Suppressor macrophage (primary cell): Measurements from ENCODE around the gene MAOB.
"Not testable (repeated sequence)": the region's sequence is repeated elsewhere in the genome, so short reads cannot be mapped to it uniquely, and the experiment has no call there.

ENCODE experiments used
- DNase-seq, 4 experiments: peaks; one replicate each; pipeline ENCODE4 v3.0.0-alpha.2; 2020 to 2022

Gene MAOB

GRCh38 chrX:43750248-43750676, 132.0 kb downstream of the MAOB start:
- peak; percentile 75 to 91 (median 84) for DNase-seq

- no peak for DNase-seq
These were observed 134.8 kb downstream of the MAOB start for GRCh38 chrX:43747476-43747875.

GRCh38 chrX:43745938-43746721, 136.1 kb downstream of the MAOB start:
- no peak for DNase-seq

- DNase-seq, result no peak
These were observed 138.0 kb downstream of the MAOB start for GRCh38 chrX:43744284-43744683.

- DNase-seq, result peak in 3 of 4 experiments; percentile 20 to 39 (median 30)
These were observed 139.0 kb downstream of the MAOB start for GRCh38 chrX:43743100-43743822.

- DNase-seq, result peak; percentile 45 to 76 (median 60)
These were observed 140.2 kb downstream of the MAOB start for GRCh38 chrX:43741843-43742573.

- no peak for DNase-seq
These were observed 146.3 kb downstream of the MAOB start for GRCh38 chrX:43735957-43736356.

- DNase-seq, result no peak
These were observed 146.7 kb downstream of the MAOB start for GRCh38 chrX:43735534-43735933.

GRCh38 chrX:43734444-43734843, 147.8 kb downstream of the MAOB start:
- no peak for DNase-seq

- DNase-seq, result no peak
These were observed 148.6 kb downstream of the MAOB start for GRCh38 chrX:43733699-43734098.

- no peak for DNase-seq
These were observed 151.2 kb downstream of the MAOB start for GRCh38 chrX:43731086-43731485.

GRCh38 chrX:43728966-43729365, 153.3 kb downstream of the MAOB start:
- peak in 3 of 4 experiments; percentile 25 to 52 (median 34) for DNase-seq

- no peak for DNase-seq
These were observed 154.2 kb downstream of the MAOB start for GRCh38 chrX:43728002-43728401.

GRCh38 chrX:43727254-43727653, 155.0 kb downstream of the MAOB start:
- DNase-seq, result not testable (repeated sequence)

- DNase-seq, result not testable (repeated sequence)
These were observed 157.0 kb downstream of the MAOB start for GRCh38 chrX:43725227-43725626.

- no peak for DNase-seq
These were observed 161.3 kb downstream of the MAOB start for GRCh38 chrX:43720961-43721360.

- no peak for DNase-seq
These were observed 162.2 kb downstream of the MAOB start for GRCh38 chrX:43720082-43720481.

GRCh38 chrX:43718956-43719355, 163.3 kb downstream of the MAOB start:
- no peak for DNase-seq

GRCh38 chrX:43718546-43718945, 163.7 kb downstream of the MAOB start:
- DNase-seq, result no peak

- DNase-seq, result no peak
These were observed 164.2 kb downstream of the MAOB start for GRCh38 chrX:43718081-43718480.

- no peak for DNase-seq
These were observed 165.1 kb downstream of the MAOB start for GRCh38 chrX:43717161-43717560.

- DNase-seq, result no peak
These were observed 165.6 kb downstream of the MAOB start for GRCh38 chrX:43716696-43717095.
